Activated CD8-positive, alpha-beta memory T cell treated with anti-CD3 and anti-CD28 coated beads, Interleukin-2, amount 50 U/mL, for 24 hours (primary cell): ENCODE data around the gene TCF23.
"Not testable (repeated sequence)": the region's sequence is repeated elsewhere in the genome, so short reads cannot be mapped to it uniquely, and the experiment has no call there.

ENCODE experiments used
- DNase-seq: peaks from one replicate; pipeline ENCODE4 v3.0.0-alpha.2; 2020; ENCODE audit errors: extremely low read depth

Gene TCF23

GRCh38 chr2:27148801-27149439 lies at the start of gene TCF23:
TSS of gene TCF23 (plus strand) at chr2:27149004. CDS start at chr2:27149134, 130 bp downstream.
- no peak for DNase-seq

GRCh38 chr2:27099334-27099955 lies 49.4 kb upstream of the TCF23 start:
- DNase-seq: no peak

- no peak for DNase-seq
Measured at GRCh38 chr2:27100036-27100435, 48.8 kb upstream of the TCF23 start.

- no peak for DNase-seq
Measured at GRCh38 chr2:27102329-27102728, 46.5 kb upstream of the TCF23 start.

- no peak for DNase-seq
Measured at GRCh38 chr2:27105981-27106380, 42.8 kb upstream of the TCF23 start.

- no peak for DNase-seq
Measured at GRCh38 chr2:27108221-27108620, 40.6 kb upstream of the TCF23 start.

GRCh38 chr2:27109083-27109482 lies 39.7 kb upstream of the TCF23 start:
- no peak for DNase-seq

- DNase-seq: not testable (repeated sequence)
Measured at GRCh38 chr2:27110603-27111352, 38.0 kb upstream of the TCF23 start.

- not testable (repeated sequence) for DNase-seq
Measured at GRCh38 chr2:27111392-27112078, 37.3 kb upstream of the TCF23 start.

- no peak for DNase-seq
Measured at GRCh38 chr2:27115519-27115918, 33.3 kb upstream of the TCF23 start.

- no peak for DNase-seq
Measured at GRCh38 chr2:27117995-27118524, 30.7 kb upstream of the TCF23 start.

- no peak for DNase-seq
Measured at GRCh38 chr2:27118525-27119329, 30.1 kb upstream of the TCF23 start, which contains the start of gene CGREF1. TSS of gene CGREF1 (minus strand) at chr2:27119128. CDS start at chr2:27104366, 14,762 bp downstream.

- not testable (repeated sequence) for DNase-seq
Measured at GRCh38 chr2:27119330-27119670, 29.5 kb upstream of the TCF23 start.

- DNase-seq: no peak
Measured at GRCh38 chr2:27121906-27122305, 26.9 kb upstream of the TCF23 start.

- DNase-seq: no peak
Measured at GRCh38 chr2:27122791-27123190, 26.0 kb upstream of the TCF23 start.

- DNase-seq: no peak
Measured at GRCh38 chr2:27123302-27124150, 25.3 kb upstream of the TCF23 start, which contains the start of gene ABHD1. TSS of gene ABHD1 (plus strand) at chr2:27123815. CDS start at chr2:27123949, 134 bp downstream.

- no peak for DNase-seq
Measured at GRCh38 chr2:27125104-27125503, 23.7 kb upstream of the TCF23 start.

- DNase-seq: no peak
Measured at GRCh38 chr2:27126252-27126710, 22.5 kb upstream of the TCF23 start.

GRCh38 chr2:27127883-27128667 lies 20.7 kb upstream of the TCF23 start:
- no peak for DNase-seq
